Stimulated activated CD8-positive, alpha-beta memory T cell treated with anti-CD3 and anti-CD28 coated beads, Interleukin-7, amount 100 ng/mL, for 24 hours (primary cell): ENCODE measurements around the gene MEFV.
"Not testable (repeated sequence)": the region's sequence is repeated elsewhere in the genome, so short reads cannot be mapped to it uniquely, and the experiment has no call there.

Experiments
- DNase-seq: peaks from one replicate; pipeline ENCODE4 v3.0.0-alpha.2; 2020; ENCODE audit warnings: low read depth

MEFV gene

DNA sequence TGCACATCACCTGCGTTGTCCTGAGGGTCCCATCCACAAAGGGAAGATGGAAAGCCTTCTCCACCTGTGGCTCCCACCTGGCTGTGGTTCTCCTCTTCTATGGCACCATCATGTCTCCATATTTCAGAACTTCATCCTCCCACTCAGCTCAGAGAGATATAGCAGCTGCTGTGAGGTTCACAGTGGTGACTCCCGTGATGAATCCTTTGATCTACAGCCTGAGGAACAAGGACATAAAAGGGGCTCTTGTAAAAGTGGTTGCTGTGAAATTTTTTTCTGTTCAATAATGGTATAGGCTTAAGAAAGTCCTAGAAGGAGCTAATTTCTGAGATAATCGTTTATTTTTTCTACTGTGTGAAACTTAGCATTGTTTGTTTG lies 40.2 kb downstream of the MEFV start:
- no peak for DNase-seq

DNA sequence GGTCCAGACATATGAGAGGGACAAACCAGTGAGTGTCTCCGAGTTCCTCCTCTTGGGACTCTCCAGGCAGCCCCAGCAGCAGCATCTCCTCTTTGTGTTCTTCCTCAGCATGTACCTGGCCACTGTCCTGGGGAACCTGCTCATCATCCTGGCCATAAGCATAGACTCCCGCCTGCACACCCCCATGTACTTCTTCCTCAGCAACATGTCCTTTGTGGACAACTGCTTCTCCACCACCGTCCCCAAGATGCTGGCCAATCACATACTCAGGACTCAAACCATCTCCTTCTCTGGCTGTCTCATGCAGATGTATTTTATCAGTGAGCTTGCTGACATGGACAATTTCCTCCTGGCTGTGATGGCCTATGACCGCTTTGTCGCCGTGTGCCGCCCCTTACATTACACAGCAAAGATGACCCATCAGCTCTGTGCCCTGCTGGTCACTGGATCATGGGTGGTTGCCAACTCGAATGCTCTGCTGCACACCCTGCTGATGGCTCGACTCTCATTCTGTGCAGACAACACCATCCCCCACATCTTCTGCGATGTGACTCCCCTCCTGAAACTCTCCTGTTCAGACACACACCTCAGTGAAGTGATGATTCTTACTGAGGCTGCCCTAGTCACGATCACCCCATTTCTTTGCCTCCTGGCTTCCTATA lies 40.7 kb downstream of the MEFV start:
- no peak for DNase-seq

DNA sequence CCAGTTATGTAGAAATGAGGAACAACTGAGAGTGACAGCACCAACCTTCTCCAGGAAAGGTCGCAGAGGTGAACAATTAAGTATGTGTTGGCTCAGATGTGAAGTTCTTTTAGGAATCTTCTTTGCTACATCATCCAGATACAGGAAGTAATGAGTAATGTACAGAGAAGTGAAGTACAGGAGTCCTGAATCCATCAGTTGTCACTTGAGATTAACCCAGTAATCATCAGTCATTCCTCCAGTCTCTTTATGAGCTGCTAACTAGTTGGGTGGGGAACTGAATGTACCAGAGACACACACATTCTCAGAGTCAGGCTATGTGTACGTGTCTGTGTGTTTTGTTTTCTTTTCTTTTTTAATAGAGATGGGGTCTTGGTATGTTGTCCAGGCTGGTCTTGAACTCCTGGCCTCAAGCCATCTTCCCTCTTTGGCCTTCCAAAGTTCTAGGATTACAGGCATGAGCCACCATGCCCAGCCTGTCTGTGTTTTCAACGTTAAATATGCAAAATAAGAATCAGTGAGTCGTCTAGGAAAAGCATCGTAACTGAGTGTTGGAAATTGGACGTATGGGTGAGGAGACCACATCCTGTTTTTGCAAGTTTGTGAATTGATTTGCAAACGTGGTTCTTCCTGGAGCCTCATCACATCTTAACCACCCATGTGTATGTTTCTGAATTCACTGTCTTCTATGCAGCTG lies 41.4 kb downstream of the MEFV start:
- no peak for DNase-seq

DNA sequence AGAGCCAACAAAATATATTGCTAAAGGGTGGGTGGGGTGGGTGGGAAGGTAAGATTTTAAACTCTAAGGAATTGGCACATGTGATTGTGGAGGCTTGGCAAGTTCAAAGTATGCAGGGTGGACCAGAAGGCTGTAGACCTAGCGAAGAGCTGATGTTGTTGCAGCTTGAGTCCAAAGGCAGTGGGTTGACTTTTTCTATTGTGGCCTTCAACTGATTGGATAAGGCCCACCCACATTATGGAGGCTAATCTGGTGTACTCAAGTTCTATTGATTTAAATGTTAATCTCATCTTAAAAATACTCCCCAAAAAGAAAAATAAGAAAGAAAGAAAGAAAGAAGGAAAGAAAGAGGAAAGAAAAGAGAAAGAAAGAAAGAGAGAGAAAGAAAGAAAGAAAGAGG lies 43.9 kb downstream of the MEFV start:
- DNase-seq = no peak

DNA sequence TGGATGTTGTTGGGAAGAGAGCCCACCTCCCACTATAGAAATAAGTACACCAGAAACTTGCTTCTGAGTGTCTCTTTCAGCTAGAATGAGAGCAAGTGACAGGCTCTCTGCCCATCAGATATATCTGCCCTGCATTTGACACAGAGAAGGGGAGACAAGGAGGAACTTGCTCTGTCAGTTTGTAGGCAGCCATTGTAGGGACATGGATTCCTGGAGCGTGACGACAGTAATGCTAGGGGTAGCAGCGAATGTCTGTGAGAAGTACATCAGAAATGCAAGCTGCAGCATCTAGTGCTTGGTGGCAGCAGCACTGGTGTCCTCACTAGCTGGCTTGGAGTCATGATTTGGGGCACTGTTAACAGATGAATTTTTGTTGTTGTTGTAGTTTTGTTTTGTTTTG lies 44.4 kb downstream of the MEFV start:
- no peak for DNase-seq

DNA sequence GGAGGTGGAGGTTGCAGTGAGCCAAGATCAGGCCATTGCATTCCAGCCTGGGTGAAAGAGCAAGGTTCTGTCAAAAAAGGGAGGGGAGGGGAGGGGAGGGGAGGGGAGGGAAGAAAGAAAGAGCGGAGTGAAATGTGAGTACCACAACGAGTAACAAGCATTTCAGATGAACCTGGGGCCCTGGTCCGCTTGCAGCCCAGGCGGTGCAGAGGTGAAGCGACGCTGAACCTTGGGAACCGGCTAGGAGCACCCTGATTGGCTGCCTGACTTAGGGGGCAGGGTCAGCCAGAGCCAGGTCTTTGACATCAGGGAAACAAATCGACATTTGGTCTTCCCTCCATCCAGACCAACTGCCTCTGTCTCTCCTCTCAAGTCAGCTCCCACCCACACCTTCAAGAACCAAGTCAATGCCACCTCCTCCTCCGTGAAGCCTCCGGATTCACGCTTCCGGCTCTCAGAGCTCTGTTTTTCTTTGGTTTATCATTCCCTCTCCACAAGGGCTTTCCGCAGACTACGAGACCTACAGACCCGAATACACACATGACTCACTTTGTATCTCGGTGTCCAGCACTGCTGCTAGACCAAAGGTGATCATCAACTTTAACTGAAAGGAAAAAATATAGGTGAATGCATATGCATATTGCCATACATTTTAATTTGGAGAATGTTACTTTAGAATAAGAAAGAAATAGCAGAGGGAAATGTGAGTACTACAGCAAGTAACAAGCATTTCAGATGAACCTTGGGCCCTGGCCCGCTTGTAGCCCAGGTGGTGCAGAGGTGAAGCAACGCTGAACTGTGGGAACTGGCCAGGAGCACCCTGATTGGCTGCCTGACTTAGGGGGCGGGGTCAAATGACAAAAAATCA lies 49.1 kb downstream of the MEFV start:
- DNase-seq = no peak

DNA sequence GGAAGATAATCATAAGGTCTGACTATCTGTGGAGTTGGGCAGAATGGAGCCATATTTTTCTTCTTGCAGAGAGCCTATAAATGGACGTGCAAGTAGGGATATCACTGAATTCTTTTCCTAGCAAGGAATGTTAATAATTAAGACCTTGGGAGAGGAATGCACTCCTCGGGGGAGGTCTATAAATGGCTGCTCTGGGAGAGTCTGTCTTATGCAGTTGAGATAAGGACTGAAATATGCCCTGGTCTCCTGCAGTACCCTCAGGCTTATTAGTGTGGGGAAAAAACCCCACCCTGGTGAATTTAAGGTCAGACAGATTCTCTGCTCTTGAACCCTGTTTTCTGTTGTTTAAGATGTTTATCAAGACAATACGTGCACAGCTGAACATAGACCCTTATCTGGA lies 50.5 kb downstream of the MEFV start:
- not testable (repeated sequence) for DNase-seq

DNA sequence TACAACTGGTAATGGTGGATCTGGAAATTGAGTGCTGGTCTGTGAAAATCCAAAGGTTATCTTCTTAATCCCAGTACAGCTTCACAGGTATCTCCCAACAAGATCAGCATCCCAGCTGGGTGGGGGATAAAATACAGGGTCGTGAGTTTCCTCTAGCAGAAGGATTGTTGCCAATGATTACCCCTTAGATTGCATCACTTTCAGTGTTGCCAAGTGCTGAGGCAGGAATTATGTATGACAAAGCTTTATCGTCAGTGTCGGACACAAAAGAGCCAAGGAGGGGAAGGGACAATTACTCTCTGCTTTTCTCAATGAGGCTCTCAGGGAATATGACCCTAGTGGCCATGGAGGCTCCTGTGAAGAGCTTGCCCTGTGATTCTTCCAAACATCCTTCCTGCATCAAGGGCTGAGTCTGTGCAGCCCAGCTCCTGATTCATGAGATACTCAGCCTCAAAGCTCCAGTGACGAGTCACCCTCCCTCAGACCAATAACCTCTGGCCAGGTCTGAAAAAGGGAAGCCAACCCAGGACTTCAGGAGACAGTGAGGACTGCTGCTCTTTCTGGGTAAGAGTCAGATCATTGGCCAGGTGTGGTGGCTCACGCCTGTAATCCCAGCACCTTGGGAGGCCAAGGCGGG lies 53.4 kb downstream of the MEFV start:
- DNase-seq = no peak

DNA sequence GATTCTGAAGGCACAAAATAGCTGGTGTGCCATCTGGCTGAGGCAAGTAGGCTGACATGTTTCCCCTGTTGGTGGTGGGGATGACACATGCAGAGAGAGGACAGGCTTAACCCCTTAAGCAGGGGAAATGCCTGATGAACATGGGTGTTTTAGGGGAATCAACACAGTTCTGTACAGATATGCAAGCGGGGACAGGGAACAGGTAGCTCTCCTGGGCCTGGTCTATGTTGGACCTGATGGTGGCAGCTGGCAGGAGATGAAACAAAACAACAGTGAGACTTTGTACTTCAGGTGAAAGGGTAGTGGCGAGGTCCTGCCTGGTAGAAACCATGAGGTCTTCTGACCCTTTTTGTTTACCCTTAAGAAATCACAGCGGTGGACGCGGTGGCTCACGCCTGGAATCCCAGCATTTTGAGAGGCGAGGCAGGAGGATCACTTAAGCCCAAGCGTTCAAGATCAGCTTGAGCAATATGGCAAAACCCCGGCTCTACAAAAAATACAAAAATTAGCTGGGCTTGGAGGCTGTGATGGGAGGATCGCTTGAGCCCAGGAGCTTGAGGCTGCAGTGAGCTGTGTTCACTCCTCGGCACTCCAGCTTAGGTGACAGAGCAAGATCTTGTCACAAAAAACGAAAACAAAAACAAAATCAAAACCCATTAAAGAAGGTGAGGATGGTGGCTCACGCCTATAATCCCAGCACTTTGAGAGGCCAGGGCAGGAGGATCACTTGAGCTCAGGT lies 57.9 kb downstream of the MEFV start:
- no peak for DNase-seq

DNA sequence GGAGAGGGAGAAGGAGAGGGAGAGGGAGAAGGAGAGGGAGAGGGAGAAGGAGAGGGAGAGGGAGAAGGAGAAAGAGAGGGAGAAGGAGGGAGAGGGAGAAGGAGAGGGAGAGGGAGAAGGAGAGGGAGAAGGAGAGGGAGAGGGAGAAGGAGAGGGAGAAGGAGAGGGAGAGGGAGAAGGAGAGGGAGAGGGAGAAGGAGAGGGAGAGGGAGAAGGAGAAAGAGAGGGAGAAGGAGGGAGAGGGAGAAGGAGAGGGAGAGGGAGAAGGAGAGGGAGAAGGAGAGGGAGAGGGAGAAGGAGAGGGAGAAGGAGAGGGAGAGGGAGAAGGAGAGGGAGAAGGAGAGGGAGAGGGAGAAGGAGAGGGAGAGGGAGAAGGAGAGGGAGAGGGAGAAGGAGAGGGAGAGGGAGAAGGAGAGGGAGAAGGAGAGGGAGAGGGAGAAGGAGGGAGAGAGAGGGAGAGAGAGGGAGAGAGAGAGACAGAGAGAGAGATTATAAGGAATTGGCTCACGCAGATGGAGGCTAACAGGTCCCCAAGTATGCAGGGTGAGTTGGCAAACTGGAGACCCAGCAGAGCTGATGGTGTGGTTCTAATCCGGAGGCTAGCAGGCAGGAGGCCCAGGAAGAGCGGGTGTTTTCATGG lies 58.6 kb downstream of the MEFV start:
- DNase-seq = not testable (repeated sequence)

DNA sequence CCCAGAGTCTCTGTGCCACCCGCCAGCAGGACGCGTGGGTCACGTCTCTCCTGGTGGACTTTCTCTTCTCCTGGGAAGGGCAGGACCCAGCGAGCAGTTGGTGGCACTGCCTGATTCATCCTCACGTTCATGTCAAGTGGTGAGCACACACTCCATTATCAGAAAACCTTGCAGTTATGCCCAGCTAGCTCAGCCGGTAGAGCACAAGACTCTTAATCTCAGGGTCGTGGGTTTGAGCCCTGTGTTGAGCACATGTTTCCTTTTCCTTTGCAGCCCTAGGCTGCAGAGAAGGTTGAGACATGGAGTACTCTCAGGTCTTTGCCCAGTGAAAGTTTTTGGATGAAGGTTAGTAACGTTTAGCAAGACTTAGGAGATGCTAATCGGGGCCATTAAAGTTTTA lies 60.5 kb downstream of the MEFV start:
- DNase-seq = no peak

DNA sequence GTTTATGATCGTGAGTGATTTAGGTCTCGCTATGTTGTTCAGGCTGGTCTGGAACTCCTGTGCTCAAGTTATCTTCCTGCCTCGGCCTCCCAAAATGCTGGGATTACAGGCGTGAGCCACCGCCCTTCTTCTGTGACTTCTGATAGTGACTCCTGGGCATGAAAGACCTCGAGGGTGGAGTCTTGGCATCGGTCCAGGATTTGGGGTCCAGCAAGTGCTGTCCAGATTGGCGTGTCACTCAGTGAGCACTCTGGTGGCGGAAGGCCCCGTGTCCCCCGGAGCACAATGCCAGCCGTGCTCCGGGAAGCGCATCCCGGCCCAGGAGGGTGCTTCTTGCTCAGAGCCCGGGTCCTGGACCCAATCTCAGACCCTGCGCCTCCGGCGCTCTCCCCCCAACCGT lies 61.6 kb downstream of the MEFV start:
- no peak for DNase-seq

DNA sequence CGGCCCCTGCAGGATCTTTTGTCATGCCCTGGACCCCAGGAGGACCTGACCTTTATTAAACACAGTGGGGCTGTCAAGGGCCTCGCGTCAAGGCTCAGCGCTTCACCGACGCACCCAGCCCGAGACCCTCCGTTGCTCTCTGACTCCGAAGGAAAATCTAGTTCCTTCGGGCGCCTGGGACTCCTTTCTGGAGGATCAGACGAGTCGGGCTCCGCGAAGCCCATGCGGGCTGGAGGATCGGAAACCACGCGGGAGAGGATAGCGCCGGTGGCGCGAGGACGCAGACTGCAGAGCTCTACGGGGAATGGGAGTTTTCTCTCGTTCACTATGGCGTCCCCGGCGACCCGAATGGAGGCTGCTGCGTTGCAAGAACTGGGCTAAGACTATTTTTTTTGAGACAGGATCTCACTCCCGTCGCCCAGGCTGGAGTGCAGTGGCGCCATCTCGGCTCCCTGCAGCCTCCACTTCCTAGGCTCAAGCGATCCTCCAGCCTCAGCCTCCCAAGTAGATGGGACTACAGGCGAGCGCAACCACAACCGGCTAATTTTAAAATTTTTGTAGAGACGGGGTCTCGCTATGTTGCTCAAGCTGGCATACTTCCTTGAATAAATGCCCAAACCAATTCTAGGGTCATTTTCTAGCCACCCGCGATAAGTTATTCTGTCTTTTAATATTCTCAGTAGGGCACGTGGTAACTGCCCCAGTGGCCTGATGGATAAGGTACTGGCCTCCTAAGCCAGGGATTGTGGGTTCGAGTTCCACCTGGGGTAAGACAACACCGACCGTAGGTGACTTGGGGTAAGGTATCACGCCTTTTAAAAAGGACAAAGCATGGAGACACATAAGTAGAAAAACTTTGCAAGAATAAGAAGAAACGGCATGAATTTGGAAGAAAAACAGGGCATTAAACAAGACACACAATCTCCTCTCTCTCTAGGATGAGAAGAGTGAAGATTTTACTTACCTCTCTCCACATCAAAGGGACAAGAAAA lies 62.9 kb downstream of the MEFV start:
- DNase-seq = no peak

DNA sequence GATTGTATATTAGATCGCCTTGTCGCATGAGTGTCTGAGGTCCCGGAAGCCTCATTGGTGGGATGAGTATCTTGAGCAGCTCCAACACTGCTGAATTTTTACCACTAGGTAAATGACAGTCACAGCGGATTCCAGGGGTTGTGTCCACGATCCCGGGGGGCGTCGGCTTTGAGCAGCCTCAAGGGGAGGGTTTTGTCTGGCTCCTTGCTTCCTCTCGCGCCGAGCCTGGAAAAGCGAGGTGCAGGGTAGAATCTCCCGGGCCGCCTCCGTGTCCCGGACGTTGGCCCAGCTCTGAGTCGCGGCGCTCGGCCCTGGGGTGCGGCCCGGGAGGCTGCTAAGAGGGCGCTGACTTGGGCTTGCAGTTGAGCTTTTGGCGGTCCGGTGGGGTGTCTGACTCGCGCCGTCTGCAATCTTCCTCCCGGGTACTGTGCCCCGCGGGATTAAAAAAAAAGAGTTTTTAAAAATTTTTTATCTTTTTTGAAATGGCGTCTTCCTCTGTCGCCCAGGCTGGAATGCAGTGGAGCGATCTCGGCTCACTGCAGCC lies 63.9 kb downstream of the MEFV start:
- no peak for DNase-seq
